ENCODE measurements around the gene XKR7.

DNA sequence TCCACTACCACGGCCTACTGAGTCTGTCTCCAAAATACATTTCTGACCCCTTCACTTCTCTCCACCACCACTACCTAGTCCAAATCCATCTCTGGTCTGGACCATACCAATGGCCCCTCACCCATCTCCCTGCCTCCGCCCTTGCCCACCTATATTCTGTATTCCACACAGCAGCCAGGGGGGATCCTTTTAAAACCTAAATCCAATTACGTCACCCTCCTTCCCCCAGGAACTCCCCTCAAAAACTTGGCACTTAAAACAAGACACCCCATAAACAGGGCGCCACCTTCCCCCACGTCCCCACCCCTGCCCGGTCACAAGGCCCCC, 16.8 kb upstream of the XKR7 start:
- TF ChIP-seq POLR2A (IDR thresholded peaks at IDR 0.05) (no peak), POLR2AphosphoS5 (IDR thresholded peaks at IDR 0.05) (no peak)
- TF ChIP-seq, protein P1, sequence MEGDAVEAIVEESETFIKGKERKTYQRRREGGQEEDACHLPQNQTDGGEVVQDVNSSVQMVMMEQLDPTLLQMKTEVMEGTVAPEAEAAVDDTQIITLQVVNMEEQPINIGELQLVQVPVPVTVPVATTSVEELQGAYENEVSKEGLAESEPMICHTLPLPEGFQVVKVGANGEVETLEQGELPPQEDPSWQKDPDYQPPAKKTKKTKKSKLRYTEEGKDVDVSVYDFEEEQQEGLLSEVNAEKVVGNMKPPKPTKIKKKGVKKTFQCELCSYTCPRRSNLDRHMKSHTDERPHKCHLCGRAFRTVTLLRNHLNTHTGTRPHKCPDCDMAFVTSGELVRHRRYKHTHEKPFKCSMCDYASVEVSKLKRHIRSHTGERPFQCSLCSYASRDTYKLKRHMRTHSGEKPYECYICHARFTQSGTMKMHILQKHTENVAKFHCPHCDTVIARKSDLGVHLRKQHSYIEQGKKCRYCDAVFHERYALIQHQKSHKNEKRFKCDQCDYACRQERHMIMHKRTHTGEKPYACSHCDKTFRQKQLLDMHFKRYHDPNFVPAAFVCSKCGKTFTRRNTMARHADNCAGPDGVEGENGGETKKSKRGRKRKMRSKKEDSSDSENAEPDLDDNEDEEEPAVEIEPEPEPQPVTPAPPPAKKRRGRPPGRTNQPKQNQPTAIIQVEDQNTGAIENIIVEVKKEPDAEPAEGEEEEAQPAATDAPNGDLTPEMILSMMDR (IDR thresholded peaks at IDR 0.05) = no peak
